Activated T-cell treated with anti-CD3 and anti-CD28 coated beads for 4 hours (primary cell): ENCODE measurements around the gene PAPPA.

Experiments used
- DNase-seq: peaks from one replicate; pipeline ENCODE4 v3.0.0-alpha.2; 2020

The PAPPA gene

DNA sequence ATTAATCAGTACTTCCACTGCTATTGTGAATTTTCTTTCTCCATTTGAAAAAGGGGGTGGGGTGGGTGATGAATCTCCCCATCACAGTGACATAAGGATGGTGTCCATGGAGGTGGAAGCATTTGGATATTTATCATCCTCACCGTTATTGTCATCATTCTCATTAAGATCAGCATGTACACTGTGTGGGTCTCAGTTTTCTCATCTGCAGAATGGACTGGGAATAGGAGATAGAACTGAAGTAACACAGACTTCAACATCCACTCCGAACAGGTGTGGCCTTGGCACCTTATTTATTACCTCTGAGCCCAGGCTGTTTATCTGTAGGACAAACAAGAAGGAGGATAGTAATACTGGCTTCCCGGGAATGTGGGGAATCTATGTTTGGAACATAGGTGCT is 165.9 kb downstream of the PAPPA start:
- no peak for DNase-seq

DNA sequence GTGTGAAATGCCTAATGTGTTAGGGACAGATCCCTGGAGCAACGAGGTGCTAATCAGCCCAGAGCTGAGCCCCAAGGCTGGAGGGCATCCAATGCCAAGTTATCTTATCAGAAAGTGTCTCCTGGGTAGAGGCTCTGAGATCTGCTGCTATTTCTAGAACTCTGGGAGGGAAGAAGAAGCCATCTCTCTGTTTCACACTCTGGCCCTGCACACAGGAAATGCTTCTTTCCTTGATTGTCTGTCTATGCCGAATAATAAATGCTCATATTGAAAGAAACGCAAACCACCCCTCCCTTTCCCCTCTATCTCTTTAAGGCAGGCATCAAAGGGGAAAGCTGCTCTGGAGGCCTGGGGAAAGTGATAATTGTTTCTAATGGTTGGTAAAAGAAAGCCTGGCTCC is 166.7 kb downstream of the PAPPA start:
- DNase-seq, result no peak

- DNase-seq, result no peak
These were observed 168.9 kb downstream of the PAPPA start for GRCh38 chr9:116322521-116322920.

DNA sequence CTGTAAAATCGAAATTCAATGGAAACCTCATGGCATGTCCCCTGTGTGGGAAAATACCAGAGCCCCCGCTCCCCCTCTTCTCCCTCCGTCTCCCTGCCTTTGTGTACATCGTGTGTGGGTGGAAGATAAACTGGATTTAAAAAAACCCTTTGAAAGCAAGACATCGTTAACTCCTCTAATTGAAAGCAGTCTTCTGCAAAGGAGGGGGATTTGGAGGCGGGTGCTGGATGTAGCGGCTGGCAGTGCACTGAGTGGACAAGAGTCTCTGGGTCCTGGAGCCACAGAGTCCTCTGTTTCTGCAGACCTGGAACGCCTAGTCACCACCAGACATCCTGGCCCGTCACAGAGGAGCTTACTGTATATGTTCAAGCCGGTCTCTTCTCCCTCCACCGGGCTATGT is 169.4 kb downstream of the PAPPA start:
- DNase-seq, result no peak

GRCh38 chr9:116323571-116323970 is 170.0 kb downstream of the PAPPA start:
- no peak for DNase-seq

DNA sequence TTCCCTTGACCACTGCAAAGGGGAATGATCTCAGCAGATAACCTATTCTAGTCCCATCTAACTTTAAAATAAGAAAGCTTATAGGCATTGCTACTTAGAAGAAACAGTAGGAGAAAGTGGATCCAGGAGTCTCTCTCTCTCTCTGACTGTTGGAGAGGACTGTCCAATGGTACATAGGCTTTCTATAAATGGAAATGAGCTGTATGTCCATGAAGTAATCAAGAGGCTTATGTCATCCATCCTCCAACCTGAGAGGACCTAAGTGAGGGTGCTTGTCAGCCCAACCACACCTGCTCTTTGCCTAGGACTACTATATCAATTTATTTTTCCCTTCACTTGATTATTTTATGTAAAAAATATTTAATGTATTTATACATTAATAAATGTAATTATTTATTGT is 172.3 kb downstream of the PAPPA start:
- DNase-seq, result no peak

- no peak for DNase-seq
These were observed 174.3 kb downstream of the PAPPA start for GRCh38 chr9:116327701-116328405.

GRCh38 chr9:116329470-116329869 is 175.9 kb downstream of the PAPPA start:
- no peak for DNase-seq

DNA sequence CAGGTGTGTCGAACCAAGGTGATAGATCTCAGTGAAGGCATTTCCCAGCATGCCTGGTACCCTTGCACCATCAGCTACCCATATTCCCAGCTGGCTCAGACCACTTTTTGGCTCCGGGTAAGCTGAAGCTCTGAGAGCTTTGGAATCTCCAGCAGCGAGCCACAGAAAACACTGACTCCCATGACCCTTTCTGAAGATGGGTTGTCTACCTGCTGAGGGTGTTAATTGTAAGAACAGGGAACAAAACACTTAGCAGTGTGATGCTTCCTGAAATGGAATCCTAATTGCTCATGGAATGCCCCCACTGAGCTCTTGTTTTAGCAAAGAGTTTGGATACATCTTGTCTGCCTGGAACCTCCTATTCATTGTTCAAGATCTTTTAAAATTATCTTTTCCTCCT is 177.7 kb downstream of the PAPPA start:
- DNase-seq, result no peak

- no peak for DNase-seq
These were observed 178.5 kb downstream of the PAPPA start for GRCh38 chr9:116332090-116332489.

DNA sequence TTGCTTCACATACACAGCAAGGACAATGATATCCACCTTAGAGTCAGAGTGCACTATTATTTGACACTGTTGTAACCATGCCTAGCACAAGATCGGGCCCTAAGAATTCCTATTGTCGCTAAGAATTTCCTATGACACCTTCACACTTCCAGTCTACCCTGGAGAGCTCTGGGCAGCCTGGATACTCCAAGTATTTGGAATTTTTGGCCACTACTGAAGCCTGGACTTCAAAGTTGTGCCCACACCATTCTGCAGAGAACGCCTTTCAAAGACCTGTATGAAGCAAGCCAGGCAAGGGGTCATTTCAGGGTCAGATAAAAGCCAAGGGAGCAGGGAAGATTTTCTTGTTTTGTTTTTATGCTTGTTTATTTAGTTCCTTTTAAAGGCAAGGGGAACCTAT is 179.7 kb downstream of the PAPPA start:
- DNase-seq, result no peak

- DNase-seq, result no peak
These were observed 181.1 kb downstream of the PAPPA start for GRCh38 chr9:116334546-116335150.

- DNase-seq, result no peak
These were observed 181.8 kb downstream of the PAPPA start for GRCh38 chr9:116335392-116335791.

DNA sequence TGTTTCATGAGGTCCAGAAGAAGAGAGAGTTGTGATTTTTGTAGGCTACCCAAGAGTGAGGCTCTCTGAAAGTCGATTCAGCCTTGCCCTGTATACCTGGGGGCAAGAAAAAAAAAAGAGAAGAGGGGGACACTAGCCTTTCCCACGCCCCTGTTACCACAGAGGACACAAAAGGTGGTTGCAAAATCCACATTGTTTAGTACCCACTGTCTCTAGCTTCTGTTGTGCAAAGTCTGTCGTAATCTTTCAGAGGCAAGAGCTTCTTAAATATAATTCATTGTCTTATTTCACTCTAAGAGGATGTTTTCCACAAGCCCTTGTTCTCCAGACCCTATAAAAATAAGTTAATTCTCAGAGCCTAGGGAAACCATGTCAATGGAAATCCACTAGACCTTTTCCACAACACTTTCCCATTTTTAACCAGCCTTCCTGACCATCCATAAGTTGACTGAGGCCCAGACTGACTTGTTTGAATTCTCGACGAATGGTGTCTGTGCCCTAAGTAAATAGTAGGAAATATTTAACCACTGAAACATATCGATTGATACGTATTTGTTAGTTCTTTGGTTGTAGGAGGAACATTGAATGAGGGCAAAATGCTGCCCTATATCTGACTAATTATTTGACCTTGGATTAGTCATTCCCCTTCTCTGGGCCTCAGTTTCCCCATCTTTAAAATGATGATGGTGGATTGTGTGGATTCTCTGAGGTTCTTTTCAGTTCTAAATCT is 182.7 kb downstream of the PAPPA start:
- DNase-seq, result no peak

- DNase-seq, result no peak
These were observed 183.4 kb downstream of the PAPPA start for GRCh38 chr9:116337015-116337414.

DNA sequence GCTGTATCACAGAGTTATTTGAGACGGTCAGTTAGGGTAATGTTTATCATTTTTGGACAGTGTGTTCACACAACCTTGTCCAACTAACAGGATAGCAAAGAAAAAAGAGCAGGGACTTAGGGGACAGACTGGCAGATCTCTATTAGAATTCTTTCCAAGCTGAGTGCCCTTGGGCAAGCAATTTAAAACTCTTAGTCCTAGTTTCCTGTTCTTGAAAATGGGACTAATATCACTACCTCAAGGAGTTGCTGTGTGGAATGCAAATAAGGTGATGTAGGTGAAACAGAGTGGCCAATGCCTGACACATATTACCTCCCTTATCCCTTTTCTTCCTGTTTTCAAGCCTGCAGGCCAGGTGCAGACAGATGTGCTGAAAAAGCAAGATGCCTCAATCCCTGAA is 186.7 kb downstream of the PAPPA start:
- DNase-seq, result no peak

- DNase-seq, result no peak
These were observed 188.5 kb downstream of the PAPPA start for GRCh38 chr9:116342061-116342460.

GRCh38 chr9:116342941-116343340 is 189.3 kb downstream of the PAPPA start:
- no peak for DNase-seq

DNA sequence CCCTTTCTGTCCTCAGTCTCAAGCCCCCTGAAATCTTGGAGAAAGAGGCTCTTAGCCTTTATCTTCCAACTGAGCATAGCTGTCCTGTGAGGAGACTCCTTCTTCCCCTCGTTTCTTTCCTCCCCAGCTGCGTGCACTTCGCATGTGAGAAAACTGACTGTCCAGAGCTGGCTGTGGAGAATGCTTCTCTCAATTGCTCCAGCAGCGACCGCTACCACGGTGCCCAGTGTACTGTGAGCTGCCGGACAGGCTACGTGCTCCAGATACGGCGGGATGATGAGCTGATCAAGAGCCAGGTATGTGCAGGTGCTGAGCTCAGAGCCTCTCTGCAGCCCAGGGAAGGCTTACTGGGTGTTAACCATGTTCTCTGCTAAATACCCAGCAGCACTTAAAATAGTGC is 190.8 kb downstream of the PAPPA start:
- DNase-seq, result no peak

GRCh38 chr9:116345393-116345792 is 191.8 kb downstream of the PAPPA start:
- no peak for DNase-seq

DNA sequence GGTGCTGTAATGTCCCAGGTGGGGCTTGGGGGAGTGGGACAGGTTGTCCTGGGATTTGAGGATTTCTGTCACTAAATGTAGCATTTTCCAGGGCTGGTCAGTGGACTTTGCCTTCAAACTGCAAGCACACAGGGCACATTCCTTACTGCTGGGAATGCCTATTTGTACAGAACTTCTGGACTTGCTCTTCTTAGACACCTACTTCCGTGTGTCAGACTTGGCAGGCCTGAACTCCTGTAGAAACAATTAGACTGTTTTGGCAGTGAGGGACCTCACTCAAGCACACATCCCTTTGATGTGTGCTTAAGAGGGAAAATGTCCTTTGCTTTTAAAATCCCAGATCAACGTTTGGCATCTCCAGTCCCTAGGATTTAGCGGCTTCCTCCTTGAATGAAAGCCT is 192.2 kb downstream of the PAPPA start:
- DNase-seq, result no peak

- DNase-seq, result no peak
These were observed 196.1 kb downstream of the PAPPA start for GRCh38 chr9:116349684-116350083.

DNA sequence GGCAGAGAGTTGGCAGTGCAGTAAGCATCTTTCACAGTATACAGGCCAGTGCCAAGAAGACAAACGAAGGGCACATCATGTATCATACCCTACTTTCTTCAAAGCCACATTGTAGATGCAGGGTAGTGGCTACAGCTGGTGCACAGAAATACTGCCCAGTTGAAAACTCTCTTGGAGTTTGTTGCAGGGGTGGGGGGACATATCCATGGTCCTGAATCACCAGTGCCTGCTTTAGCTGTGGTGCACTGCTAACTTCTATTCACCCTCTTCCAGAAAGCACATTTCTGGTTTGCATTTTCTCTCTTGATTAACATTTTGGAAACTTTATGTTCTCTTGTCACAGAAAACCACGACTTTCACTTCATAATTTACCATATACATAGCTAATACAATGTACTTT is 196.6 kb downstream of the PAPPA start:
- DNase-seq, result no peak

DNA sequence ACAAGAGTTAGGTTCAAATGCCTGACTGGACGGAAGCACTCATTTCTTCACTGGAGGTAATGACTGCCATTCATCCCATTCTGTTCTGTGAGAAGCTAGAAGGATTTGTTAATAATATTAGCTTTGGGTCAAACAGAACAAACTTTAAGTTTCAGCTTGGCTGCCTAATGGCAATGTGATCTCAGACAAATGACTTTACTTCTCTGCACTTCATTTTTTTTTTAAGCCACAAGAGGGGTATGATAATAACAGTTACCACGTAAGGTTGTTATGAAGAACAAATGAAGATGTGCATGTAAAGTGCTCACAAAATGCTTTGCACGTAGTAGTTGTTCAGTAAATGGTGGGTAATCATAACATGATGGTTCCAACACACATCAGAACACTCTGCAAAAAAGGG is 199.4 kb downstream of the PAPPA start:
- no peak for DNase-seq
